Measurements from ENCODE around the gene TASP1.

DNA sequence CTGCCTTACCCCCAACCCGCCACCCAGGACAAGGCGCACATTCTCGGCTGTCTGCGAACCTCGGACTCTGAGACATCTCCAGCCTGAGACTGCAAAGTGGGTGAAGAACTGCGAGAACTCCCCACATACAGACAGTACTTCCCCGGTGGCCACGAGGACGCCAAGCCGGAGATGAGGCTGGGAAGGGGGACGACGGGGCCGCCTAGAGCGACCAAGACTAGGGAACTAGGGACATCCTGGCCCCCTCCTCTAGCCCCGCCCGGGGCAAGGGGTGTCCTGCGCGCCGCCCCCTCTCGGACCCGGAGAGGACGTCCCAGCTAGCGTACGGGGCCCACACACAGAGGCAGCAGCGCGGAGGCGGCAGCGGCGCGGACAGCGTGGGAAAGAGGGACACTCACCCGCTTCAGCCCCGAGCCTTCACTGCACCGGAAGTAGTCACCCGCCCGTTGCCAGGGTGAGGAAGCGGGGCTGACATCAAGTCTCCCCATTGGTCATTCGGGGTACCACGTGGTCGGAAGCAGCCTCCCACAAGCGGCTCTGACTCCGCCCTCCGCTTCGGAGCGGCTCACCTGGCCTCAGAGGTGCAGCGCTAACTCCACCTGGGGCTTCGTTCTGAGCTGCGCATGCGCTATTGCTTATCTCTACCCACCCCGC is at the start of gene TASP1:
- no peak for TF ChIP-seq CTCF (optimal IDR thresholded peaks at IDR 0.05 in 1 of 3, IDR thresholded peaks at IDR 0.05 in 1 of 3, conservative IDR thresholded peaks at IDR 0.05 in 1 of 3; ENCODE audit: extremely low read depth in 1 of 3, insufficient read depth in 2 of 3, low read length in 3 of 3)
- TF ChIP-seq EZH2 (IDR thresholded peaks at IDR 0.05; ENCODE audit: low read length), result no peak
